D721Med (cell line): ENCODE measurements around the gene SGK2.

Experiments used
- DNase-seq: peaks from one replicate; pipeline ENCODE4 v3.0.0; 2011; ENCODE audit warnings: low spot score; ENCODE audit not compliant: insufficient read length
- FAIRE-seq: peaks from 2 replicates; lab custom pipeline; 2011; peaks lifted over from hg19 to GRCh38; lab: Jason Lieb, UNC
- CTCF ChIP-seq: IDR thresholded peaks from 2 replicates; pipeline ENCODE4 v1.5.1; 2012; ENCODE audit warnings: mild to moderate bottlenecking, control low read depth; ENCODE audit not compliant: insufficient read depth; ENCODE audit errors: missing control alignments

The SGK2 gene

GRCh38 chr20:43530321-43531090 lies 28.3 kb upstream of the SGK2 start:
- TF ChIP-seq CTCF, result no peak
- no peak for DNase-seq
- no peak for FAIRE-seq

GRCh38 chr20:43531091-43531443 lies 27.8 kb upstream of the SGK2 start:
- FAIRE-seq, result no peak
- no peak for TF ChIP-seq CTCF
- DNase-seq, result no peak

GRCh38 chr20:43532416-43533055 lies 26.3 kb upstream of the SGK2 start:
- FAIRE-seq (no peak), DNase-seq (no peak)

DNA sequence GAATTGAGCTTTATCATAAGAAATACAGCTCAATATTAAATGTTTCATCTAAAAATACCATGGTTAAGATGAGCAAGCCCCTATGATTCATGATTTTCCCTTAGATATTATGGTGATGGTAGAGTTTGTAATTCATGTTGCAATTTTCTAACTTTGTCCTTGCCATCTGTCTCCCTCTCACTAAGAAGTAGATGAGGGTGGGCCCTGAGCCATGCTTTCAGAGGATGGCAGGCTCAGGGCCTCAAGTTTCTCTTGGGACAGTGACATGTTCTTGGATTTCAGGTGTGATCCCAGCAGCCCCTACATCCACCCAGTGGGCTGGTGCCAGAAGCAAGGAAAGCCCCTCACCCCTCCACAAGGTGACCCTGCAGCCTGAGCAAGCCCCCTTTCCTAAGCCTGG lies 25.8 kb upstream of the SGK2 start:
- no peak for DNase-seq
- TF ChIP-seq CTCF, result no peak
- no peak for FAIRE-seq

More at GRCh38 chr20:43532416-43533055, 26.3 kb upstream of the SGK2 start:
- TF ChIP-seq CTCF, result no peak

DNA sequence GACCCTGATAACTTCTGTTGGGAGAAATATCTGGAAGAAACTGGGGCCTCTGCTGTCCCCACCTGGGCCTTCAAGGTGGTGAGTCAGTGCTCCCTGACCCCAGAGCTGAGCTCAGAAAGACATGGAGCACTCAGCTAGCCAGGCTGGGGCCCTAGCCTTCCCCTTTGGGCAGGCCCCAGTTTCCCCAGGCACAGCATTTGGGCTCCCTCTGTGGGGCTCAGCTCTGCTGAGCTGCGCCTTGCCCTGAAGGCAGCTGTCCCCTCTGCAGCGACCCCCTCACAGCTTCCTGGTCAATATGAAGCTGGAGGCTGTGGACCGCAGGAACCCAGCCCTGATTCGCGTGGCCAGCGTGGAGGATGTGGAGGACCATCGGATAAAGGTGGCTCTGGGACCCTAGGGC lies 24.8 kb upstream of the SGK2 start:
- DNase-seq (no peak), FAIRE-seq (no peak)
- TF ChIP-seq CTCF, result no peak

- no peak for FAIRE-seq
- no peak for DNase-seq
- TF ChIP-seq CTCF, result no peak
Measured at GRCh38 chr20:43534791-43535350, 24.0 kb upstream of the SGK2 start.

GRCh38 chr20:43535370-43536004 lies 23.3 kb upstream of the SGK2 start:
- no peak for FAIRE-seq
- no peak for DNase-seq
- no peak for TF ChIP-seq CTCF
